GM18511 (cell line): ENCODE measurements around the gene EIF4G2.
A peak's percentile ranks its signal among the peaks of the same experiment; 100 is the strongest.

Experiments used
- ATAC-seq: cut with Tn5 transposase; IDR thresholded peaks from one replicate; pipeline ENCODE4 v1.9.1; 2021; ENCODE audit warnings: mild to moderate bottlenecking, moderate library complexity; ENCODE audit not compliant: unreplicated experiment

Gene EIF4G2

DNA sequence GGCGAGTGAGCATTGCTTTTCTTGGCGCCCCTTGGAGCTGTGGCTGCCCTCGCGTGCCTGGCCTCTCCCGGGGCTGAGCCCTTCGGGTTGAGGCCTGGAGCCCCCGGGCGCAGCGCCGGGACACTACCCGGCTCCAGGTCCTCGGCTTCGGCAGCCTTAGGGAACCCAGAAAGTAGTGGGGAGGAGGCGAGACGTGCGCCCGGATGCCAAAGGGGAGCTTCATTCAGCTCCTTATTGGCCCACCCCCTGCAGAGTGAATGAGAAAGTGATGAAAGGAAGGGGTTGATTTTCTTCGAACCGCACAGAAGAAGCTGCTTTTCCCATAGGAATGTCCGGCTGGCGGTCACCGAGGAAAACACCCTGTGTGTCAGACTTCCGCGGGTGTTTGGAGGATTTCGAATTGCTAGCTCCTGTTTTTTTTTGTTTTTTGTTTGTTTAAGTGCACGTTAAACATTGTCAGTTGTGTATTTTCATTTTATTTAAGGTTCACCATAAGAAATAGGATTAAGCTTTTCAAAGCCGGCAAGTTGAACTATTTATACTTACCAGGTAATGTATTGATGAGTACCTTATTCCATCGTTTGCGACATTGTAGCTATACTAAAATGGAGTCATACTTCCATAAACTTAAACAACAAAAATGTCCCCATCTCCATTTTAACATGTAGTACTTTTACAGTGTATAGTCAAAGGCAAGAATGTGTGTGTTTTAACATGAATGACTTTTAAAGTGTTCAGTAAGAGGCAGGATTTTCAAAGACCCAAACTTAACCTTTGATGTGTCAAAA, 841 bp upstream of the EIF4G2 start:
- ATAC-seq: peak; percentile 26

DNA sequence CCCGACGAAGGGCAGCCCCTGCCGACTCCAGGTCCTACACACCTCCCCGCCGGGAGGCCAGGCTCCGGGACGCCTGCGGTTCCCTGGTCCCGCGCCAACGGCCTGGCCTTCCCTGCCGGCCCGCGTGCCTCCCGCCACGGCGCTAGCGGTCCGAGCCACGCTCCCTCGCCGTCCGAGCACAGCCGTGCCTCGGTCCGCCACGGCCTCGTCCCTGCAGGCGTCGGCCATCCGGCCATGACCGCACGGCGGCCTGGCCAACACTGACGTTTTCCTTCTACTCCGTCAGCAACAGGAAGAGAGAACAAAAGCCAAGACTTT, 532 bp downstream of the EIF4G2 start:
- ATAC-seq: no peak

DNA sequence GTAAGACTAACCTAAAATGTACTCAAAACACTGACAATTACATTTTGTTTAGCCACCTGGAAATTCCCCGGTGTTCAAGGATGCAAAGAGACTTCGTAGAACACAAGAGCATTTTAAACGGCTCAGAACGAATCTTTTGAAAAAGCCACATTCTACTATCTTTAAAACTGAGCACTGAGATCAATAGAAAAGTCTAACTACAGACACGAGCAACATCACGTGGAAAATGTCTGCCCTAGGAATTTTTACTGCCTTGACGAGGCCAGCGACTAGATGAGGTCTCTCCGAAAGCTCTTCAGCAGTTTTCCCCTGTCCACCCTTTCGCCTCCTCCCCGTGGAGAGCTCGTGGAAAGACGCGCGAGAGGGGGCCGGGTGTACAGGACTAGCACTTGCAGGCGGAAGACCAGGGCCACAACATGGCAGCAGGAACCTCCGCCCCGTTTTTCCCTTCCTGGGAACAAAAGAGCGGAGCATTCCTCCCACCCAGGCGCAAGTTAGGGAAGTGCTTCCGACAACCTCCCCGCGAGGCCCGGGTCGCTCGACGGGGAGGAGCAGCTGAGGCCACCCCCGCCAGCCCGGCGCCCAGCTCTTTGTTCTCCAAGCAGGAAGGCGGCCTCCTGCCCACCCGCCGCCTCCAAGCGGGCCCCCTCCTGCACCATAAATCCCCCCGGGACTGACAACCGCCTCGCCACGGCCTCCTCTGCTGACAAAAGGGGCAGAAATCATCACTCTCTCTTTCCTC, 1.1 kb downstream of the EIF4G2 start:
- ATAC-seq: peak; percentile 14

DNA sequence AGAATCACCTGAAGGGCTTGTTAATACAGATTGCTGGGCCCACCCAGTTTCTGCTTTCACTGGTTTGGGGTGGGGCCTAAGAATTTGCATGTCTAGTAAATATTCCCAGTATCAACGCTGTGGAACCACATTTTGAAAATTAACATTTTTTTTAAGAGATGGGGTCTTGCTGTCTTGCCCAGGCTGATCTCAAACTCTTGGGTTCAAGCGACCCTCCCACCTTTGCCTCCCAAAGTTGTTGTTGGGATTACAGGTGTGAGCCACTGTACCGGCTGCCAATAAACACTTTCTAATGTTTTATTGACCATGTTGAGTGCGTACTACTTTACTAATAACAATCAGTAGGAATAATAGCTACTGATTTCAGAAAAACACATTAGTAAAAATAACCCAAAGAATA, 2.5 kb downstream of the EIF4G2 start:
- no peak for ATAC-seq

DNA sequence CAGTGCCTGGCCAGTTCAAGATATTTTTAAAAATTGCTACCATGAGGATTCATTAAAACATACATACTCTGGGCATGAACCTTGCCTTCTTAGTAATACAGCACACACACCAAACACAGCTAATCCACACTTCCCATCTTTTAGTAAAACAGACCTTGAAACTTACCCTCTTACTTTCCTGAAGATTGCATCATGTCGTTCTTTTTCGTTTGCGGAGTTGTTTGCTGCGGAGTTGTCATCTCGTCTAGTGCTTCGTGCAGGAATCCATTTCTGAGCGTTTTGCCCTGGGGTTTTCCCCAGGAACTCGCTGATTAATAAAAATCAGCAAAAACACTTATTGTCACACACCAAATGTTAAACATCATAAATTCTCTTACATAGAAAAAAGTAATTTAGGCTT, 3.0 kb downstream of the EIF4G2 start:
- no peak for ATAC-seq

DNA sequence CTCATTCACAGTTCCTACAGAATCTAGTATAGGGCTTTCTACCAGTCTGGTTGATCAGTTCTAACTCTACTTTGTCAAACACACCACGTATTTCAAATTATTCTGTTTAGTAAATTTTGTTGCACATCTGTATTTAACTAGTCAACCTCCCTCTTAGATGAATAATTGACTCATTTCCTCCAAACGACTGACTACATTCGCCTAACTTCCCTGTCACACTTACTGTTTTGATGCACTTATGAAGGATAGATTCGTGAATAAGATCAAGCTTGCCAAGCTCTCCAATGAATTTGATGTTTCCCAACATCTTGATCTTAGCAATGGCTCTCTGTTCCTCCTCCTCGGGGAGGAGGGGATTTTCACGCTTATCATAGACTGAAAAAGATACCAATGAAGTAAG, 5.0 kb downstream of the EIF4G2 start:
- no peak for ATAC-seq

DNA sequence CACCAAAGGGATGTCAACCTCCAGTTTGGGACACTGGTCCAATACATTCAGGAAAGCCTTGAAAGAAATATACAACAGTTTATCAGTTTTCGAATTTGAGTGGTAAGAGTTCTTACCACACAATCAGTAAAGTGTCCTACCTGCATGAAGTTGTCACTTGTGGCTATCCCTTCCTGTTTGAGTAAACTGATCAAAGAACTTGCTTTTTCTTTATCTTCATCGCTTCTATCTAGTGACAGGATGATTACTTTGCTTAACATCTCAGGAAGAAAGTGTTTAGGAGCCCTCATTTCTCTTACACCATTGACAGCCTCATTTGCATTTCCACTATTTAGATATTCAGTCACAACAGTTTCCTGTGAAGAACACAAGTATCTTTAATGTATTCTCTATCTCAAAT, 8.4 kb downstream of the EIF4G2 start:
- ATAC-seq: no peak

DNA sequence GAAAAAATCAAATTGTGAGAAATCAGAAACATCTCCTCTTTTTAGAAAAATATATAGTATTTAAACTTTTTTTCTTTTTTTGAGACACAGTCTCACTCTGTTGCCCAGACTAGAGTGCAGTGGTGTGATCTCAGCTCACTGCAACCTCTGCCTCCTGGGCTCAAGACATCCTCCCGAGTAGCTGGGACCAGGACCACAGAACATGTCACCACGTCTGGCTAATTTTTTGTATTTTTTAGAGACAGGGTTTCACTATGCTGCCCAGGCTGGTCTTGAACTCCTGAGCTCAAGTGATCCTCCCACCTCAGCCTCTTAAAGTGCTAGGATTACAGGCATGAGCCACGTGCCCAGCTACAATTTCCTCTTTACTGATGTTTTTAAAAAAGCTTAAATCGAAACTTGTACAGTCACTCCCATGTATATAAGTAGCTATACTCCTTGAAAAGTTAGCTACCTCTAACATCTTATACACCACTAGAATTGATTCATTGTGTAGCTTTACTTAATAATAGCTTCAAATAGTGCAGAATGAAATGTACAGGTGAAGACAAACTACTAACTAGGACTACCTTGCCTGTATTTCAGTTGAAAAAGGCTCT, 10.3 kb downstream of the EIF4G2 start:
- ATAC-seq: no peak

DNA sequence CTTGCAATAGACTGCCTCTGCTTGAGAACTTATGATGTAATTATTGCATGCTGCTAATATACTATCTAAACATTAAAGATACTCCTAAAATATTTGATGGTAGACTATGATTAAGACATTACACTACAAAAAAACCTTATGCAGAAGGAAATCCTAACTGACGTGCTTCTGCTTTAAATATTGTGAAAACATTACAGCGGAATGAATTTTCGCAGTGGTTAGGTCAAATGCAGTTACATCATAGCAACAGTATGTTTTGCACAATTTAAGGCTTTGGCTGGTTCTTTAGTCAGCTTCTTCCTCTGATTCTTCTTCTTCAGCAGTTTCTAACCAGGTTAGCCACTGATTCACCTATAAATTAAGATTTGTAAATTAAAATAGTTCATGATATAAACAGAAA, 11.2 kb downstream of the EIF4G2 start:
- no peak for ATAC-seq

DNA sequence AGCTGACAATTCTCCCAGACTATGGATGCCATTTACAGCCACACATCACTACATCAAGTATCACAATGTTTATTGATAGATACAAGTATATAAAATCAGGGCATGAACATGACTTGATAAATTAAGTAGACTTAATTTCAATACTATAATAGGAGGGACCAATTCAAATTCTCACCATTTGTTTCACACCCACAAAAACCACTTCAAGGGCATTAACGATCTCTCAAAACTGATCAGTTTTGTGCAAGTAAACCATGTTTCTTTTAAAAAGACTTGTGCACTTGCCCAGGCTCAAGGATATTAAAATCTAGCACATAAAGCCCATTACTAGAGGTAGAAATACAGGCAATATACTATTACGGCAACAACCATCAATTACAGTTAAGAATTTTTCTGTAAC, 11.7 kb downstream of the EIF4G2 start:
- no peak for ATAC-seq

DNA sequence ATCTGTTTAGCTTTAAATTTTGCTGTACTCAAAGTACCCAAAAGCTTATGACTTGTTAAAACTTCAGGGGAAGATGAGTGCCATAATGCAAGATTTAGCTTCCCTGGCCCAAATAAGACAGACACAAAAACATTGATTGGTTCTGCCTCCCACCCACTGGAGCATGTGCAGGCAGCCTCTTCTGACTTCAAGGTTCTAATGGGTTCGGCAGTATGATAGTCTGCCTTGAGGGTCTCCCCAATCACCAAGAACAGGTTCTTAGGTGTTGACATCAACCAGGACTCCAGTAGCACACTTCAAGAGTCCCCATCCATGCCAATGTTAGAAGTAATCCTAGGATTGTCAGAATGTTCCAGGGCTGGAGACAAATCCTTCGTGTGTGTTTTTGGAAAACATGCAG, 12.5 kb downstream of the EIF4G2 start:
- ATAC-seq: no peak

DNA sequence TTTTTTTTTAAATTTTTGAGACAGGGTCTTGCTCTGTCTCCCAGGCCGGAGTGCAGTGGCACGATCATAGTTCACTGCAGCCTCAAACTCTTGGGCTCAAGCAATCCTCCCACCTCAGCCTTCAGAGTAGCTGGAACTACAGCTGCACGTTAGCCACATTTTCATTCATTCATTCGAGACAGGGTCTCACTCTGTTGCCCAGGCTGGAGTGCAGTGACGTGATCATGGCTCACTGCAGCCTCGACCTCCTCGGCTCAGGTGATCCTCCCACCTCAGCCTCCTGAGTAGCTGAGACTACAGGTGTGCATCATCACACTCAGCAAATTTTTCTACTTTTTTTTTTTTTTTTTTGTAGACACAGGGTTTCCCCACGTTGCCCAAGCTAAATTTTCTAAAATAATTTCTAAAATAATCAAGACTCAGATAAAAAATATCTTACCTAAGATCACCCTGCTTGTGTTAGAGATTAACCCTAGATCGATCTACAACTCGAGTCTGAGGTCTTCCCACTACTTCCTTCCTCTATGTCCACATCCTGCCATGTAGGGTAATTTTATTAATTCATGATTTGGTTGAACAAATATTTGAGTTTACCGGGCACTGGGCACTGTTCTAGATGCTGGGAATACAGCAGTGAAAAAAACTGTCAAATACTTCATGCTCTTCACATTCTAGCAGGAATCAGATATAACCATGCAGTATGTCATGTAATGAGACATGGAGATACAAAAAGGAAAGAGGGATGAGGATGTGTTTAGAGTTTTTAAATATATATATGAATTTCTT, 15.1 kb downstream of the EIF4G2 start:
- ATAC-seq: no peak

DNA sequence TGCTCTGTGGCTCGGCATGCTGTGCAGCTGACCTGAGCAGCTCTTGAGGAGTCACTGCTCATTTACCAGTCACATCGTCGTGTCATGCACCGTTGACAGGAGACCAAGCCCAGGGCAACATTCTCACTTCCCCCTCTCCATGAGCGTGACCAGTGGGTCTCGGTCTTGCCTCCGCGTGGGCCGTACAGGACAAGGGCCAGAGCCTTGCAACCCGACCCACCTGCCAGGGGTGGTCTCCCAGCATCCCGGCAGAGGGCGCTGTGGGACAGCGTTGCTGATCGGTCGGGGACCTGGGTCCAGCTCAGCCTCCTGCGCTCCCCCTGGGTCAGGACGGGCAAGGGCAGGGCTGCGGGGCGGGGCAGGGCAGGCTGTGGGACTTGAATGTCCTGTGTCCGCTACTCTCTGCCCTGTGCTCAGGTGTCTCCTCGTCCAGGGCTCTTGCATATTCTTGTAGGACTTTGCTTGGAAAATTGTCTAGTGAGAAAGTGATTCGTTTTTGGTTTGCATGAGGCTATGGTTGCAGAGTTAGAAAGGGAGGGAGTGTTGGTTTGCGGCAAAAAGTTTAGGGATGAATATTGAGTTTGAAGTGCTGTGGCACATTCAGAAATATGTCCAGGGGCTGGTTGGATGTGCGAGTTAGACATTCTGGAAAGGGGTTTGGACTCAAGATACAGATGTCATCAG, 16.2 kb downstream of the EIF4G2 start:
- peak; percentile 95 for ATAC-seq

DNA sequence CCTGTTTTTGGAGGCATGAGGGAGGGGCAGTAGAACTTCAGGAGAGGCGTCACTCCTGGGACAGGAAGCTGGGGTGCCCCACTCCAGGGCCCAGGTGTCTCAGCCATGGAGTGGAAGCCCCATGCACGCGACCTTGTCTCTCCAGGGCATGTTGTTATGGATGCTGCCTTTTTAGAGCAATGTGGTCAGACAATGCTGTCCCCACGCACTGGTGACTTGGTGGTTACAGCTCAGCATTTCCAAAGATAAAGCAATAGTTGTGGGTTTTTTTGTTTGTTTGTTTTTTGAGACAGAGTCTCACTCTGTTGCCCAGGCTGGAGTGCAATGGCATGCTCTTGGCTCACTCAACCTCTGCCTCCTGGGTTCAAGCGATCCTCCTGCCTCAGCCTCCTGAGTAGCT, 22.3 kb downstream of the EIF4G2 start:
- ATAC-seq: no peak

DNA sequence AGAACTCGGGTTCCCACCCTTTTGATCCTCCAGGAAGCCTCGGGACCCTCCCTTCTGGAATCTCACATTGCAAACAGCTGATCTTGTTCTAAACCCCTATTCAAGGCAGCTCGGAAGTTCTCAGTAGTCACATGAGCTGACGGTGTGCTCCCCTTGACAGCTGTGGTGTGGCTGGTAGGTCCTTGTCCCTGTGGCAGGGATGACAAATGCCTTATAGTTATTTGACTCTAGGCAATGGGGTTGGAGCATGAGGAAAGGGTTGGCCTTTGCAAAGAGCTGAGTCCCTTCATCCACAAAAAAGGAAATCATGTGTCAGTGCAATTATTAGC, 23.6 kb downstream of the EIF4G2 start:
- no peak for ATAC-seq

DNA sequence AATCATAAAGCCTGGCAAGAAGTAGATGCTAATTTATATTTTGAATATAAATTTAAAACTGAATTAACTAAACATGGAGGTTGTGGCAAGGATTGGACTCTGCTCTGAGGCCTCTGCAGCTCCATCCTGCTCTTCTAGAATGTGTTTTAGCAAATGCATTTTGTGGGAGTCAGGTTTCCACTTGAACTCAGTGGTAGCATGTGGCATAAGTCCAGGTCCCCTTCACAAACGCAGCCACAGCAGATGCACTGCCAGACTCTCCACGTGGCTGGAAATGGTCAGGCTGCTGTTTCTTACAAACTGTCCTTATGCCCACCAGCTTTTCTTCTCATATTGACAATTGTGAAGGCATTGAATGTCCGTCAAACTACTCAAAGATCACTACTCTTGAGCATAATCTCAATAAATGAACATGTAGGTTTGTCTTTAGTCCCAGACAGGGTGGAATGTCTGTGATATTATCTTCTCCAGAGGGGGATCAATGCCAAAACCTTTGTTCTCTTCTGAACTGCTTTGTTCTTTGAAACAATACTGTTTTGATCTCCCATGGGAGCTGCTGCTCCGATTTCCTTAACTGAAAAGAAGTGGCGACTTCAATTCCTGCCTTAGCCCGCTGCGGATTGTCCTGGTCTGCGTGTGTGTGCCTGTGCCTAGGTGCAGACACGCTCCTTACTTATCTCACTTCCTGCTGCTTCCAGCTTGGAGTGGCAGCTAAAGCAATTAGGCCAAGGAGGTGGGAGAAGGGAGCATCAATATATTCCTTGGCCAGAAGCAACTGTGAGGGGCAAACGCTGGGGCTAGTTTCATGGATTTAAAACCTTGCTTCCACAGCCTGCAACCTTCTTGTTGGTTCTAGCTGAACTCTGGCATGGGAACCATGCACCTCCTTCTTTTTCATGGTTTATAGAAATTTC, 24.2 kb downstream of the EIF4G2 start:
- no peak for ATAC-seq

DNA sequence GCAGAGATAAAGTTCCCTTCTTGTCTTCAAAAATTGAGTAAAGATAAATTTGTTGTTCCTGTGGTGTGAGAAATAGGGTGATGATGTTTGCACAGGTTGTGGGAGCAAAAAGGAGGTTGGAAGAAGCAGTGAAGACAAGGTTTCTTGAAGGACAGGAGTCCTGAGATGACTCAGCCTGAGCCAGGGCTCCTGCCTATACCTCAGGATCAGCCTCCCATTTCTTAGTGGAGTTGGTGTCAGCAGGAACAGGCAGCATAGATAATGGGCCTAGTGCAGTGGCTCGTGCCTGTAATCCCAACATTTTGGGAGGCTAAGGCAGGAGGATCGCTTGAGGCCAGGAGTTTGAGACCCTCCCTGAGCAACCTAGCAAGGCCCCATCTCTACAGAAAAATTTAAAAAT, 28.7 kb downstream of the EIF4G2 start:
- ATAC-seq: no peak

DNA sequence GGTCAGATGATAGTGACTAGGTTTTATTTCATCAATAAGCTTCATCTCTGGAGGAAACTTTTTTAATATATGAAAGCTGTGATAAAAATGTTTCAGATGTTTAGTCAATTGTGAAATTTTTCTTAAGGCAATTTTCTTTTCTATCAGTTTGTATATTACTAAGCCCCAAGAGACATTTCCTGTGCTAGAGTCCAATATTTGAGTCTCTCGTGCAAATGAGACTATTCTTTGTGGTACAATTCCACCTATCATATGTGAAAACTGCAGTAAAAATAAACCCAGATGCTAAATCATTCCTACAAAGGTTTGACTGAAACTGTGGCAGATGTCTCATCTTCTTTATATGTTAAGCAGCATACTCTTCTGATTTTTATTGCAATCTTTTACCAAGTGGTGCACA, 29.6 kb downstream of the EIF4G2 start:
- no peak for ATAC-seq

DNA sequence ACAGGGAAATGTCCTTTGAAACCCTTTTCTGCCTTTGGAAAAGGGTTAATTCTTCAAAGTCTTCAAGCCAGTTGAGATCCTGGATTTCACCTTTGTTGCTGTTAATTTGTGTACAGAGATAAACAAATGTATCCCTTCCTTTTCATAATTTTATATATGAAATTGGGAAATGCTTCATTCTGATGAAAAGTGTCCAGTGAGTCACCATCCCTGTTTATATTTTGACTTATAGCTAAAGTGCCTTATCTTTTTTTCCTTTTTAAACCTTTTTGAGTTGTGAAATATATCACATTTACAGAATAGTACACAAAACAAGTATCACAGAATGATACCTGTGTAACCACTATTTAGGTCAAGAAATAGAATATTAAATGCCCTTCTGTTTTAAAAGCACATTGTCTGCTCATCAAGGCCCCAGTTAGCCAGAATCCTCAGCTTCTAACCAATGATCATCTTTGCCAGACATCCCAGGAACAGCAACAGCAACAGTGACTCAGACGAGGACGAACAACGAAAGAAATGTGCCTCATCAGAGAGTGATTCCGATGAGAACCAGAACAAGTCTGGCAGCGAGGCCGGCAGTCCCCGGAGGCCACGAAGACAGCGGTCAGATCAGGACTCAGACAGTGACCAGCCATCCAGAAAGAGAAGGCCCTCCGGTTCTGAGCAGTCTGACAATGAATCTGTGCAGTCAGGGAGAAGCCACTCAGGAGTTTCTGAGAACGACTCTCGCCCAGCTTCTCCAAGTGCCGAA, 30.3 kb downstream of the EIF4G2 start:
- ATAC-seq: no peak
